MM.1S (cell line): ENCODE data around the gene MMP11.

ENCODE experiments used
- EZH2 ChIP-seq: fragments of 300-600 bp; sonication (generic); optimal IDR thresholded peaks from 2 replicates; pipeline ENCODE3; 2017; ENCODE audit warnings: low read depth, mild to moderate bottlenecking, antibody characterized with exemption, low read length, mixed read lengths
- TF ChIP-seq, protein P1 (sequence below): fragments of 300-600 bp; sonication (generic); IDR thresholded peaks from 2 replicates; pipeline ENCODE4 v1.5.1; 2016; ENCODE audit warnings: antibody characterized with exemption, low read length, mixed read lengths

DNA sequence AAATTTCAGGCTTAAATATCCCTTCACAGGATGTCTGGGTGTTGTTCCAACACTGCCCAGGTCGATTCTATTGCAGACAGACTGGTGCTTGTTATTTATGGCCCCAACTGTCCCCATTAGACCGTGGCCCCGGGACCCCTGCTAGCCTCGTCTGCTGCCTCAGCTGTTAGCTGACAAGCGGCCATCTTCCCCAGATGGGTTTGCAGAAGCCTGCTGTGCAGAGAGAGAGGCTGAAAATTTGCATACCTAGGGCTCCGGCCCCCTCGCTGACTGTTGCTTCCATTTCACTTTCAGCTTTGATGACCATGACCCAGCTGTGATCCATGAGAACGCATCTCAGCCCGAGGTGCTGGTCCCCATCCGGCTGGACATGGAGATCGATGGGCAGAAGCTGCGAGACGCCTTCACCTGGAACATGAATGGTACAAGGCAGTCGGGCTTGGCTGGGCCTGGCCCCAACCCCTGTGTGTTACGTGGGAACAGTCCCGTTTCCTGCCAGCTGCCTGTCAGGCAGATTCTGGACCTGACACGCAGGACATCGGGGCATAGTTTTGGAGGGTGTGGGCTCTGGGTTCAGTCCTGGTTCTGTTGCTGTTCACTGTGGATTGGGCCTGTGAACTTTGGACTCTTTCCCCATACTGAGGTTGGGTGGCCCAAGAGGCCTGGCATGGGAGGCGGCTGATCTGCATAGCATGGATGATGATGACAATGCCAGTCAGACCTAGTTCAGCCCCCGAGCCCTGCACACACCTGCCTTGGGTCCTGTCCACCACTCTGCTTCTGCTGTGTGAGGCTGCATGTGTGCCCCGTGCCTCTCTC is 30.6 kb downstream of the MMP11 start:
- TF ChIP-seq, protein P1, sequence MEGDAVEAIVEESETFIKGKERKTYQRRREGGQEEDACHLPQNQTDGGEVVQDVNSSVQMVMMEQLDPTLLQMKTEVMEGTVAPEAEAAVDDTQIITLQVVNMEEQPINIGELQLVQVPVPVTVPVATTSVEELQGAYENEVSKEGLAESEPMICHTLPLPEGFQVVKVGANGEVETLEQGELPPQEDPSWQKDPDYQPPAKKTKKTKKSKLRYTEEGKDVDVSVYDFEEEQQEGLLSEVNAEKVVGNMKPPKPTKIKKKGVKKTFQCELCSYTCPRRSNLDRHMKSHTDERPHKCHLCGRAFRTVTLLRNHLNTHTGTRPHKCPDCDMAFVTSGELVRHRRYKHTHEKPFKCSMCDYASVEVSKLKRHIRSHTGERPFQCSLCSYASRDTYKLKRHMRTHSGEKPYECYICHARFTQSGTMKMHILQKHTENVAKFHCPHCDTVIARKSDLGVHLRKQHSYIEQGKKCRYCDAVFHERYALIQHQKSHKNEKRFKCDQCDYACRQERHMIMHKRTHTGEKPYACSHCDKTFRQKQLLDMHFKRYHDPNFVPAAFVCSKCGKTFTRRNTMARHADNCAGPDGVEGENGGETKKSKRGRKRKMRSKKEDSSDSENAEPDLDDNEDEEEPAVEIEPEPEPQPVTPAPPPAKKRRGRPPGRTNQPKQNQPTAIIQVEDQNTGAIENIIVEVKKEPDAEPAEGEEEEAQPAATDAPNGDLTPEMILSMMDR: no peak
- TF ChIP-seq EZH2: no peak
